ENCODE measurements around the gene SLC6A11. TPM values are rescaled to one million over a fixed set of nuclear protein-coding genes. Genes with fewer than 3 reads are reported as not detected.

SLC6A11 gene
- total and polyA plus RNA-seq, 4 donors, result 0.02 to 0.09 TPM; not detected in 2

GRCh38 chr3:10815487-10815886 lies 541 bp upstream of the SLC6A11 start:
- H3K36me3 ChIP-seq (ENCODE audit: control insufficient read depth in 4 of 4, insufficient read depth in 4 of 4, low read length in 4 of 4), result no peaks in the 10 kb centered on the region
- no peak overlapping the region for H3K4me3 ChIP-seq
- no peak overlapping the region for H3K9ac ChIP-seq (ENCODE audit: insufficient read depth in 1 of 2, low read length in 2 of 2)
- ATAC-seq (ENCODE audit: insufficient read depth, low FRiP score) (no peak), DNase-seq (no peak)
- TF ChIP-seq CTCF (IDR thresholded peaks at IDR 0.05; ENCODE audit: control extremely low read depth, extremely low read depth), result no peak
- WGBS, 2 donors, result 73 to 81% methylated on average over 10 of the region's 10 CpGs
- H3K27me3 ChIP-seq (ENCODE audit: control insufficient read depth in 3 of 3, insufficient read depth in 3 of 3, low read length in 2 of 3), result peaks cover 16 to 42% (median 26%) of the 10 kb centered on the region in 3 donors
- H3K4me1 ChIP-seq (ENCODE audit: control insufficient read depth in 5 of 5, insufficient read depth in 5 of 5, low read length in 5 of 5), result peaks cover 0 to 4% (median 0%) of the 10 kb centered on the region in 5 donors
- no peak overlapping the region for H3K27ac ChIP-seq (ENCODE audit: low read depth in 1 of 2, low read length in 1 of 2)
- H3K9me3 ChIP-seq (ENCODE audit: control insufficient read depth in 4 of 4, insufficient read depth in 3 of 4, low read length in 3 of 4), result peaks cover 0 to 4% (median 0%) of the 10 kb centered on the region in 4 donors

- Histone ChIP-seq H3K27me3 (ENCODE audit: control insufficient read depth in 3 of 3, insufficient read depth in 3 of 3, low read length in 2 of 3) (peaks cover 16 to 44% (median 26%) of the 10 kb centered on the region in 3 donors), H3K9me3 (ENCODE audit: control insufficient read depth in 4 of 4, insufficient read depth in 3 of 4, low read length in 3 of 4) (peaks cover 0 to 4% (median 0%) of the 10 kb centered on the region in 4 donors), H3K4me1 (ENCODE audit: control insufficient read depth in 5 of 5, insufficient read depth in 5 of 5, low read length in 5 of 5) (peaks cover 0 to 4% (median 0%) of the 10 kb centered on the region in 5 donors), H3K4me3 (no peak overlapping the region), H3K36me3 (ENCODE audit: control insufficient read depth in 4 of 4, insufficient read depth in 4 of 4, low read length in 4 of 4) (no peaks in the 10 kb centered on the region), H3K27ac (ENCODE audit: low read depth in 1 of 2, low read length in 1 of 2) (no peak overlapping the region), H3K9ac (ENCODE audit: insufficient read depth in 1 of 2, low read length in 2 of 2) (no peak overlapping the region)
- ATAC-seq (ENCODE audit: insufficient read depth, low FRiP score) (no peak), DNase-seq (no peak)
- no peak for TF ChIP-seq CTCF (IDR thresholded peaks at IDR 0.05; ENCODE audit: control extremely low read depth, extremely low read depth)
- WGBS, 2 donors, result 71 to 77% methylated on average over 10 of the region's 10 CpGs
Observed at GRCh38 chr3:10816863-10817253, 830 bp downstream of the SLC6A11 start.

GRCh38 chr3:10817506-10817905 lies 1.5 kb downstream of the SLC6A11 start:
- no peak for TF ChIP-seq CTCF (IDR thresholded peaks at IDR 0.05; ENCODE audit: control extremely low read depth, extremely low read depth)
- H3K4me3 ChIP-seq, result no peak overlapping the region
- peaks cover 0 to 4% (median 0%) of the 10 kb centered on the region in 4 donors for H3K9me3 ChIP-seq (ENCODE audit: control insufficient read depth in 4 of 4, insufficient read depth in 3 of 4, low read length in 3 of 4)
- H3K9ac ChIP-seq (ENCODE audit: insufficient read depth in 1 of 2, low read length in 2 of 2), result no peak overlapping the region
- H3K36me3 ChIP-seq (ENCODE audit: control insufficient read depth in 4 of 4, insufficient read depth in 4 of 4, low read length in 4 of 4), result no peaks in the 10 kb centered on the region
- peaks cover 16 to 43% (median 26%) of the 10 kb centered on the region in 3 donors for H3K27me3 ChIP-seq (ENCODE audit: control insufficient read depth in 3 of 3, insufficient read depth in 3 of 3, low read length in 2 of 3)
- no peak overlapping the region for H3K27ac ChIP-seq (ENCODE audit: low read depth in 1 of 2, low read length in 1 of 2)
- DNase-seq (no peak), ATAC-seq (ENCODE audit: insufficient read depth, low FRiP score) (no peak)
- H3K4me1 ChIP-seq (ENCODE audit: control insufficient read depth in 5 of 5, insufficient read depth in 5 of 5, low read length in 5 of 5), result peaks cover 0 to 4% (median 0%) of the 10 kb centered on the region in 5 donors
- 50 to 59% methylated on average over 11 of the region's 11 CpGs for WGBS, 2 donors

- H3K27me3 ChIP-seq (ENCODE audit: control insufficient read depth in 3 of 3, insufficient read depth in 3 of 3, low read length in 2 of 3), result peaks cover 7 to 19% (median 9%) of the 10 kb centered on the region in 3 donors
- no peak for TF ChIP-seq CTCF (IDR thresholded peaks at IDR 0.05; ENCODE audit: control extremely low read depth, extremely low read depth)
- no peak overlapping the region for H3K27ac ChIP-seq (ENCODE audit: low read depth in 1 of 2, low read length in 1 of 2)
- no peaks in the 10 kb centered on the region for H3K36me3 ChIP-seq (ENCODE audit: control insufficient read depth in 4 of 4, insufficient read depth in 4 of 4, low read length in 4 of 4)
- H3K9ac ChIP-seq (ENCODE audit: insufficient read depth in 1 of 2, low read length in 2 of 2), result no peak overlapping the region
- WGBS, 2 donors, result 78 to 89% methylated on average over 5 of the region's 5 CpGs
- H3K4me1 ChIP-seq (ENCODE audit: control insufficient read depth in 5 of 5, insufficient read depth in 5 of 5, low read length in 5 of 5), result no peaks in the 10 kb centered on the region
- peaks cover 0 to 2% (median 0%) of the 10 kb centered on the region in 4 donors for H3K9me3 ChIP-seq (ENCODE audit: control insufficient read depth in 4 of 4, insufficient read depth in 3 of 4, low read length in 3 of 4)
- DNase-seq (no peak), ATAC-seq (ENCODE audit: insufficient read depth, low FRiP score) (no peak)
- no peak overlapping the region for H3K4me3 ChIP-seq
Observed at GRCh38 chr3:10822055-10822454, 6.0 kb downstream of the SLC6A11 start.

Data from lung (tissue), 12 donors.